K562 (cell line): ENCODE data around the gene TPX2. TPM values are rescaled to one million over a fixed set of nuclear protein-coding genes. Genes with fewer than 3 reads are reported as not detected.
A peak's percentile ranks its signal among the peaks of the same experiment; 100 is the strongest.

Experiments
- ATAC-seq: fragments of 200-7000 bp; cut with Tn5 transposase; 3 replicates; pipeline ENCODE4 v1.9.1; 2020; ENCODE audit warnings: moderate library complexity
- BruUV-seq: library from RNA; stranded (reverse); fragments of 400-500 nt; replicated peaks from 2 replicates; lab custom pipeline; 2021; lab: Mats Ljungman, UMichigan
- CTCF ChIA-PET: fragments of 300-600 bp; formaldehyde crosslinking; extraction: SDS; loops from one replicate; lab custom pipeline; 2021; ENCODE audit warnings: low intra/inter-chr PET ratio; lab: Yijun Ruan, JAX
- POLR2A ChIA-PET: fragments of 300-600, 350-650 bp; sonication (Branson Sonifier 250); formaldehyde crosslinking; extraction: SDS; loops from one replicate; lab custom pipeline; 2021; ENCODE audit warnings: antibody characterized with exemption, inconsistent platforms; lab: Yijun Ruan, JAX
- DNase-seq, 4 experiments: peaks; one replicate each; pipeline versions ENCODE4 v3.0.0 to v3.0.0-alpha.2; 2011 to 2018; ENCODE audit warnings: low spot score in 3 of 4, mixed read lengths in 3 of 4; ENCODE audit errors: extremely low read depth in 1 of 4
- FAIRE-seq: peaks from 2 replicates; lab custom pipeline; 2011; peaks lifted over from hg19 to GRCh38; lab: Jason Lieb, UNC
- H2AFZ ChIP-seq: 2 replicates; pipeline ENCODE4 v1.6.0; 2011; ENCODE audit warnings: low read depth, low read length, control low read depth, inconsistent platforms
- H3K27ac ChIP-seq: fragments of 200-600 bp; 3 replicates; pipeline ENCODE4 v1.8.0; 2011; ENCODE audit warnings: low read depth, mild to moderate bottlenecking, control low read depth, inconsistent platforms, low read length, moderate library complexity, mixed read lengths; ENCODE audit errors: extremely low read depth
- H3K27me3 ChIP-seq, 2 experiments: fragments of 300-600 bp in 1 of 2; 2 replicates in 1 of 2; 3 replicates in 1 of 2; pipeline versions ENCODE4 v1.6.0 to v1.8.0; 2011; ENCODE audit warnings: inconsistent platforms in 2 of 2, low read length in 2 of 2, mild to moderate bottlenecking in 1 of 2, mixed read lengths in 1 of 2, moderate library complexity in 1 of 2; ENCODE audit not compliant: control insufficient read depth in 2 of 2, insufficient read depth in 2 of 2
- H3K36me3 ChIP-seq: fragments of 300-600 bp; 3 replicates; pipeline ENCODE4 v1.8.0; 2011; ENCODE audit warnings: mild to moderate bottlenecking, low read length, inconsistent platforms; ENCODE audit not compliant: control insufficient read depth, insufficient read depth
- H3K4me1 ChIP-seq, 2 experiments: fragments of 200-600 bp in 1 of 2; replicated peaks in 1 of 2; 2 replicates in 1 of 2; 3 replicates in 1 of 2; pipeline versions ENCODE4 v1.5.1 to v1.8.0; 2011; ENCODE audit warnings: inconsistent platforms in 2 of 2, low read length in 2 of 2, mild to moderate bottlenecking in 1 of 2, mixed read lengths in 1 of 2, moderate library complexity in 1 of 2; ENCODE audit not compliant: control insufficient read depth in 2 of 2, insufficient read depth in 2 of 2
- H3K4me2 ChIP-seq: 2 replicates; pipeline ENCODE4 v1.6.1; 2011; ENCODE audit warnings: low read length, control low read depth, inconsistent platforms, mixed read lengths; ENCODE audit not compliant: insufficient read depth
- H3K4me3 ChIP-seq: fragments of 200-600 bp; sonication (generic), shearing (Covaris generic); 2 replicates; pipeline ENCODE4 v1.5.1; 2016; ENCODE audit warnings: control low read depth, inconsistent platforms
- H3K79me2 ChIP-seq: fragments of 200-600 bp; 3 replicates; pipeline ENCODE4 v1.8.0; 2011; ENCODE audit warnings: low read length, inconsistent platforms; ENCODE audit not compliant: control insufficient read depth, insufficient read depth
- H3K9ac ChIP-seq, 2 experiments: 2 replicates each; pipeline versions ENCODE4 v1.6.0 to v1.6.1; 2011; ENCODE audit warnings: low read depth in 2 of 2, low read length in 2 of 2, control low read depth in 1 of 2, inconsistent platforms in 1 of 2, mild to moderate bottlenecking in 1 of 2, mixed read lengths in 1 of 2; ENCODE audit not compliant: insufficient read depth in 1 of 2
- H3K9me1 ChIP-seq: one replicate; pipeline ENCODE4 v1.6.0; 2011; ENCODE audit warnings: inconsistent platforms, mild to moderate bottlenecking, low read length, moderate library complexity; ENCODE audit not compliant: control insufficient read depth, insufficient read depth
- H3K9me3 ChIP-seq: replicated peaks from 2 replicates; pipeline ENCODE4 v1.5.1; 2011; ENCODE audit warnings: low read depth, low read length, inconsistent platforms; ENCODE audit not compliant: control insufficient read depth, insufficient read depth
- H4K20me1 ChIP-seq: replicated peaks from 2 replicates; pipeline ENCODE4 v1.6.1; 2011; ENCODE audit warnings: low read length, inconsistent platforms, mixed read lengths; ENCODE audit not compliant: control insufficient read depth, insufficient read depth
- ARHGAP35 ChIP-seq: fragments of 450-650 bp; IDR thresholded peaks from 2 replicates; pipeline ENCODE4 v1.6.1; 2018; ENCODE audit not compliant: partially characterized antibody
- ATF1 ChIP-seq, 2 experiments: fragments of 450-650 bp in 1 of 2; IDR thresholded peaks; 2 replicates each; pipeline ENCODE4 v1.6.1; 2016; ENCODE audit warnings: missing compliant biosample characterization in 1 of 2, missing genetic modification characterization in 1 of 2
- BACH1 ChIP-seq: fragments of 200-800 bp; sonication (Bioruptor generic); IDR thresholded peaks from 2 replicates; pipeline ENCODE4 v1.6.1; 2016; ENCODE audit warnings: missing genetic modification characterization, missing compliant biosample characterization
- MEIS2 ChIP-seq: fragments of 450-650 bp; IDR thresholded peaks from 2 replicates; pipeline ENCODE4 v1.6.1; 2014; ENCODE audit warnings: mild to moderate bottlenecking; ENCODE audit not compliant: partially characterized antibody
- NFRKB ChIP-seq: fragments of 450-650 bp; IDR thresholded peaks from 2 replicates; pipeline ENCODE4 v1.6.1; 2016; ENCODE audit warnings: low read depth
- SOX6 ChIP-seq: fragments of 450-650 bp; IDR thresholded peaks from 2 replicates; pipeline ENCODE4 v1.6.1; 2014; ENCODE audit warnings: mild to moderate bottlenecking
- WGBS: fragments of 100-300 bp; shearing (Covaris generic); methylation state at CpG from one replicate; pipeline ENCODE4 v1.1.6; 2016; ENCODE audit warnings: low coverage, mixed read lengths; ENCODE audit not compliant: insufficient coverage; ENCODE audit errors: missing lambda C conversion rate; 5-methylcytosine and 5-hydroxymethylcytosine counted together
- in situ Hi-C: fragments of 300-500 bp; cut with MboI; formaldehyde crosslinking; loops from 4 replicates; pipeline ENCODE4 v1.15.0; 2018; ENCODE audit warnings: inconsistent platforms, mixed read lengths
- intact Hi-C: fragments of 100-400 bp; cut with micrococcal nuclease; formaldehyde crosslinking; loops from 2 replicates; pipeline ENCODE4 v1.14.2; 2022
- polyA plus RNA-seq, 8 experiments: library from polyadenylated mRNA; depleted of rRNA in 4 of 8; stranded (reverse) in 5 of 8; unstranded in 3 of 8; fragments of >200 nt; fragmentation: Nextera tagmentation in 2 of 8; fragmentation: Illumina TruSeq in 1 of 8; extraction: Ambion mirVana in 2 of 8; extraction: Trizol in 1 of 8; gene quantifications; 2 replicates each; pipeline versions ENCODE4 v1.2.1 to v1.2.3, GENCODE V29; 2011 to 2014; ENCODE audit warnings: inconsistent platforms in 1 of 8, missing spikeins in 1 of 8
- total RNA-seq, 7 experiments: library from RNA; depleted of rRNA in 6 of 7; stranded (reverse); fragments of >200 nt in 6 of 7; fragmentation: Illumina TruSeq in 2 of 7; extraction: Trizol in 2 of 7; gene quantifications; 2 replicates each; pipeline versions ENCODE4 v1.2.1 to v1.2.3, GENCODE V29; 2011 to 2021; ENCODE audit warnings: low replicate concordance in 1 of 7
- TF ChIP-seq, protein P1 (sequence below): fragments of 450-650 bp; formaldehyde crosslinking; IDR thresholded peaks from 2 replicates; pipeline ENCODE4 v1.4.0; 2022; ENCODE audit warnings: missing genetic modification characterization
- TF ChIP-seq, protein P2 (sequence below): fragments of 250-450 bp; sonication (Bioruptor Pico); IDR thresholded peaks from 2 replicates; pipeline ENCODE4 v1.4.0; 2020; ENCODE audit warnings: mild to moderate bottlenecking, moderate library complexity
- TF ChIP-seq, protein P3 (sequence below): fragments of 200-800 bp; sonication (Bioruptor generic); IDR thresholded peaks from 2 replicates; pipeline ENCODE4 v1.6.1; 2017; ENCODE audit warnings: missing genetic modification characterization, missing compliant biosample characterization
- TF ChIP-seq, protein P4 (sequence below): fragments of 450-650 bp; IDR thresholded peaks from 2 replicates; pipeline ENCODE4 v1.6.1; 2017; ENCODE audit warnings: antibody characterized with exemption, mild to moderate bottlenecking
- TF ChIP-seq, protein P5 (sequence below): sonication (generic); formaldehyde crosslinking; IDR thresholded peaks from 2 replicates; pipeline ENCODE4 v1.8.0; 2022; ENCODE audit warnings: missing genetic modification reagents, mild to moderate bottlenecking, moderate library complexity, borderline replicate concordance

TPX2 gene
- total and polyA plus RNA-seq, 9 of the 15 experiments (the other 6 are each of a cell fraction or from before 2014, with no cell fraction given) = 48.0 to 241 (median 133) TPM

DNA sequence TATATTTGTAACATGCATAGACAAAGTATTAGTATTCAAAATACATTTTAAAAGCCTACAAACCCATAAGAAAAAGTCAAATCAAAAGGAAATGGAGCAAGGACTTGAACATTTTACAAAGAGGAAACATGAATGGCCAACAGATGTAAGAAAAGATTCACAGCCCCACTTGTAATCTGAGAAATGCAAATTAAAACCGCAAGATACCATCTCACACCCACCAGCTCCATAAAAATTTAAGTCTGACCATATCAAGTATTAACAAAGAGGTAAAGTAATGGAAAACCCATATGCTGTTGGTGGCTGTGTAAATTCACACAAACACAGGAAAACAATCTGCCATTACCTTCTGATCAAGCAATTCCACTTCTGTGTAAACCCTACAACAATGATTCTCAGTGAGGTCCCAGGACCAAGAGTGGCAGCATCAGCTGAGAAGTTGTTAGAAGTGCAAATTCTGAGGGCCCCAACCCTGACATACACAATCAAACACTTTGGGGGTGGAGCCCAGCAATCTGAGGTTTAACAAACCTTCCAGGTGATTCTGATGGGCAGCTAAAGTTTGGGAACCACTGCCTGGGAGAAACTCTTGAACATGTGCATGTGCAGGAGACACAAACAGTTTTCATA lies 47.3 kb upstream of the TPX2 start:
- FAIRE-seq = no peak
- Histone ChIP-seq H3K4me2 (peak overlapping the region; percentile 4), H3K79me2 (peaks cover 96% of the 10 kb centered on the region), H3K36me3 (peaks cover 82% of the 10 kb centered on the region), H4K20me1 (0 out of 2 replicates have a peak, but pooled peaks cover 3% of the 10 kb centered on the region), H3K4me3 (no peak overlapping the region), H3K9me1 (no peaks in the 10 kb centered on the region), H3K27ac (peak overlapping the region; percentile 24; the same call in 2 of the 3 replicates), H3K9ac (peak overlapping the region; percentile 20 to 43; a peak in 2 of 4 replicates), H3K9me3 (no peaks in the 10 kb centered on the region), H3K27me3 (no peaks in the 10 kb centered on the region), H2AFZ (no peak overlapping the region), H3K4me1 (peaks cover 47 to 62% of the 10 kb centered on the region in 2 experiments)
- no TSS peak for BruUV-seq
- in situ Hi-C loops (no loop called here), intact Hi-C loops (no loop called here)
- ATAC-seq = no peak
- ChIA-PET POLR2A (interaction anchor here (0.9 to 1.6 kb wide), 10 partner anchors 9 to 86 kb away, joined by 3 to 6 read pairs (median 4); no protein-coding TSS in a partner anchor), CTCF (no interaction called here)
- peak in 1 of 4 experiments; percentile 11 for DNase-seq
- 19% methylated on average over 1 of the region's 1 CpG for WGBS
- no peak for TF ChIP-seq ARHGAP35
- TF ChIP-seq, protein P1, sequence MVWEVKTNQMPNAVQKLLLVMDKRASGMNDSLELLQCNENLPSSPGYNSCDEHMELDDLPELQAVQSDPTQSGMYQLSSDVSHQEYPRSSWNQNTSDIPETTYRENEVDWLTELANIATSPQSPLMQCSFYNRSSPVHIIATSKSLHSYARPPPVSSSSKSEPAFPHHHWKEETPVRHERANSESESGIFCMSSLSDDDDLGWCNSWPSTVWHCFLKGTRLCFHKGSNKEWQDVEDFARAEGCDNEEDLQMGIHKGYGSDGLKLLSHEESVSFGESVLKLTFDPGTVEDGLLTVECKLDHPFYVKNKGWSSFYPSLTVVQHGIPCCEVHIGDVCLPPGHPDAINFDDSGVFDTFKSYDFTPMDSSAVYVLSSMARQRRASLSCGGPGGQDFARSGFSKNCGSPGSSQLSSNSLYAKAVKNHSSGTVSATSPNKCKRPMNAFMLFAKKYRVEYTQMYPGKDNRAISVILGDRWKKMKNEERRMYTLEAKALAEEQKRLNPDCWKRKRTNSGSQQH = no peak
- TF ChIP-seq, protein P2, sequence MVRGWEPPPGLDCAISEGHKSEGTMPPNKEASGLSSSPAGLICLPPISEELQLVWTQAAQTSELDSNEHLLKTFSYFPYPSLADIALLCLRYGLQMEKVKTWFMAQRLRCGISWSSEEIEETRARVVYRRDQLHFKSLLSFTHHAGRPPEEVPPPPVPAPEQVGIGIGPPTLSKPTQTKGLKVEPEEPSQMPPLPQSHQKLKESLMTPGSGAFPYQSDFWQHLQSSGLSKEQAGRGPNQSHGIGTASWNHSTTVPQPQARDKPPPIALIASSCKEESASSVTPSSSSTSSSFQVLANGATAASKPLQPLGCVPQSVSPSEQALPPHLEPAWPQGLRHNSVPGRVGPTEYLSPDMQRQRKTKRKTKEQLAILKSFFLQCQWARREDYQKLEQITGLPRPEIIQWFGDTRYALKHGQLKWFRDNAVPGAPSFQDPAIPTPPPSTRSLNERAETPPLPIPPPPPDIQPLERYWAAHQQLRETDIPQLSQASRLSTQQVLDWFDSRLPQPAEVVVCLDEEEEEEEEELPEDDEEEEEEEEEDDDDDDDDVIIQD (CRISPR knock-in tag) = no peak
- no peak for TF ChIP-seq BACH1
- TF ChIP-seq, protein P3, sequence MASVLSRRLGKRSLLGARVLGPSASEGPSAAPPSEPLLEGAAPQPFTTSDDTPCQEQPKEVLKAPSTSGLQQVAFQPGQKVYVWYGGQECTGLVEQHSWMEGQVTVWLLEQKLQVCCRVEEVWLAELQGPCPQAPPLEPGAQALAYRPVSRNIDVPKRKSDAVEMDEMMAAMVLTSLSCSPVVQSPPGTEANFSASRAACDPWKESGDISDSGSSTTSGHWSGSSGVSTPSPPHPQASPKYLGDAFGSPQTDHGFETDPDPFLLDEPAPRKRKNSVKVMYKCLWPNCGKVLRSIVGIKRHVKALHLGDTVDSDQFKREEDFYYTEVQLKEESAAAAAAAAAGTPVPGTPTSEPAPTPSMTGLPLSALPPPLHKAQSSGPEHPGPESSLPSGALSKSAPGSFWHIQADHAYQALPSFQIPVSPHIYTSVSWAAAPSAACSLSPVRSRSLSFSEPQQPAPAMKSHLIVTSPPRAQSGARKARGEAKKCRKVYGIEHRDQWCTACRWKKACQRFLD (CRISPR knock-in tag) = no peak
- TF ChIP-seq, protein P4, sequence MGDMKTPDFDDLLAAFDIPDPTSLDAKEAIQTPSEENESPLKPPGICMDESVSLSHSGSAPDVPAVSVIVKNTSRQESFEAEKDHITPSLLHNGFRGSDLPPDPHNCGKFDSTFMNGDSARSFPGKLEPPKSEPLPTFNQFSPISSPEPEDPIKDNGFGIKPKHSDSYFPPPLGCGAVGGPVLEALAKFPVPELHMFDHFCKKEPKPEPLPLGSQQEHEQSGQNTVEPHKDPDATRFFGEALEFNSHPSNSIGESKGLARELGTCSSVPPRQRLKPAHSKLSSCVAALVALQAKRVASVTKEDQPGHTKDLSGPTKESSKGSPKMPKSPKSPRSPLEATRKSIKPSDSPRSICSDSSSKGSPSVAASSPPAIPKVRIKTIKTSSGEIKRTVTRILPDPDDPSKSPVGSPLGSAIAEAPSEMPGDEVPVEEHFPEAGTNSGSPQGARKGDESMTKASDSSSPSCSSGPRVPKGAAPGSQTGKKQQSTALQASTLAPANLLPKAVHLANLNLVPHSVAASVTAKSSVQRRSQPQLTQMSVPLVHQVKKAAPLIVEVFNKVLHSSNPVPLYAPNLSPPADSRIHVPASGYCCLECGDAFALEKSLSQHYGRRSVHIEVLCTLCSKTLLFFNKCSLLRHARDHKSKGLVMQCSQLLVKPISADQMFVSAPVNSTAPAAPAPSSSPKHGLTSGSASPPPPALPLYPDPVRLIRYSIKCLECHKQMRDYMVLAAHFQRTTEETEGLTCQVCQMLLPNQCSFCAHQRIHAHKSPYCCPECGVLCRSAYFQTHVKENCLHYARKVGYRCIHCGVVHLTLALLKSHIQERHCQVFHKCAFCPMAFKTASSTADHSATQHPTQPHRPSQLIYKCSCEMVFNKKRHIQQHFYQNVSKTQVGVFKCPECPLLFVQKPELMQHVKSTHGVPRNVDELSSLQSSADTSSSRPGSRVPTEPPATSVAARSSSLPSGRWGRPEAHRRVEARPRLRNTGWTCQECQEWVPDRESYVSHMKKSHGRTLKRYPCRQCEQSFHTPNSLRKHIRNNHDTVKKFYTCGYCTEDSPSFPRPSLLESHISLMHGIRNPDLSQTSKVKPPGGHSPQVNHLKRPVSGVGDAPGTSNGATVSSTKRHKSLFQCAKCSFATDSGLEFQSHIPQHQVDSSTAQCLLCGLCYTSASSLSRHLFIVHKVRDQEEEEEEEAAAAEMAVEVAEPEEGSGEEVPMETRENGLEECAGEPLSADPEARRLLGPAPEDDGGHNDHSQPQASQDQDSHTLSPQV = peak; percentile 28; the same call in 1 of the 2 replicates
- no peak for TF ChIP-seq ATF1 (CRISPR knock-in tag; IDR thresholded peaks at IDR 0.05)
- TF ChIP-seq ATF1 (tag; IDR thresholded peaks at IDR 0.05) = no peak
- TF ChIP-seq NFRKB = no peak
- TF ChIP-seq, protein P5, sequence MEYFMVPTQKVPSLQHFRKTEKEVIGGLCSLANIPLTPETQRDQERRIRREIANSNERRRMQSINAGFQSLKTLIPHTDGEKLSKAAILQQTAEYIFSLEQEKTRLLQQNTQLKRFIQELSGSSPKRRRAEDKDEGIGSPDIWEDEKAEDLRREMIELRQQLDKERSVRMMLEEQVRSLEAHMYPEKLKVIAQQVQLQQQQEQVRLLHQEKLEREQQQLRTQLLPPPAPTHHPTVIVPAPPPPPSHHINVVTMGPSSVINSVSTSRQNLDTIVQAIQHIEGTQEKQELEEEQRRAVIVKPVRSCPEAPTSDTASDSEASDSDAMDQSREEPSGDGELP (CRISPR knock-in tag) = no peak
- no peak for TF ChIP-seq SOX6
- TF ChIP-seq MEIS2 = no peak
